Measurements from ENCODE around the gene COL24A1. TPM values are rescaled to one million over a fixed set of nuclear protein-coding genes. Genes with fewer than 3 reads are reported as not detected.
A peak's percentile ranks its signal among the peaks of the same experiment; 100 is the strongest.
"Not testable (repeated sequence)": the region's sequence is repeated elsewhere in the genome, so short reads cannot be mapped to it uniquely, and the experiment has no call there.

The COL24A1 gene
- total and polyA plus RNA-seq, 2 of the 13 experiments (the other 11 are each of a cell fraction or from before 2014, with no cell fraction given), result 0.04 to 0.13 TPM

GRCh38 chr1:85714418-85715114, 442.0 kb downstream of the COL24A1 start:
- H3K4me2 ChIP-seq (ENCODE audit: low read depth, low read length); ATAC-seq; DNase-seq (ENCODE audit: low spot score); H3K4me3 ChIP-seq (replicated peaks in 1 of 3; ENCODE audit: insufficient read depth in 1 of 3, low read depth in 2 of 3, low read length in 3 of 3); H3K27ac ChIP-seq (ENCODE audit: extremely low read length, insufficient read depth, low read length); FAIRE-seq; H3K9ac ChIP-seq (ENCODE audit: insufficient read depth, low read depth, low read length); in situ Hi-C loops (cut with HindIII; ENCODE audit: extremely low pct_ligation_motif_present, low pct_unique_long_range_greater_than_20kb); H3K27me3 ChIP-seq (ENCODE audit: control insufficient read depth in 1 of 2, insufficient read depth in 2 of 2, low read length in 2 of 2); H3K36me3 ChIP-seq (replicated peaks in 1 of 2; ENCODE audit: control insufficient read depth in 1 of 2, insufficient read depth in 2 of 2, low read length in 2 of 2); H2AFZ ChIP-seq (ENCODE audit: low read length); H3K79me2 ChIP-seq (ENCODE audit: insufficient read depth, low read length); H4K20me1 ChIP-seq (ENCODE audit: insufficient read depth, low read length); H3K4me1 ChIP-seq (ENCODE audit: insufficient read depth, low read length); CTCF ChIA-PET (ENCODE audit: low intra/inter-chr PET ratio, low total read pairs); POLR2A ChIA-PET; intact Hi-C loops (cut with micrococcal nuclease; ENCODE audit: unreplicated experiment); BruUV-seq (replicated peaks): not testable (repeated sequence)
- H3K9me3 ChIP-seq (ENCODE audit: low read length), result peaks cover 12% of the 10 kb centered on the region; the same call in 1 of the 2 replicates
- WGBS (ENCODE audit: low lambda C conversion rate), result 44% methylated on average over 14 of the region's 14 CpGs

DNA sequence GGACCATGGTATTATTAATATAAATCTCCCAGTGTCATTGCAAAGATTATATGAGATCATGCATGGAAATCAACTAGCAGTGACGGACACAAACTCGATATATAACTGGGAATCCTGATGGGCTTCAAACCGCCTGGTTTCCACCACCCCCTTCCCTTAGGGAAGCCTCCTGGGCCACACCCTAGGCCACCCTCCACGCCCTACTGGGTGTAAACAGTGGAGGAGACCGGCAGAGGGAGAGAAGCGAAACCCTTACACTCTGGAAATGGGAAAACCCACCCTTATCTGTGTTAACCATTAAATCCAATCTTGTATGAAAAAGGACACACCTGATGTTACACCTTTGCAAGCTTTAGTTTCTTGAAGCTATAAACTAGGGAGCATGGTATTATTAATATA, 447.7 kb downstream of the COL24A1 start:
- BruUV-seq (replicated peaks), result no TSS peak
- peak; percentile 23 for FAIRE-seq
- peak; percentile 36 for ATAC-seq
- intact Hi-C loops (cut with micrococcal nuclease; ENCODE audit: unreplicated experiment) (loop anchor here (1.0 to 5.0 kb wide), 3 partner anchors 28 to 127 kb away; partner anchors contain the start of gene CCN1), in situ Hi-C loops (cut with HindIII; ENCODE audit: extremely low pct_ligation_motif_present, low pct_unique_long_range_greater_than_20kb) (no loop called here)
- Histone ChIP-seq H3K4me2 (ENCODE audit: low read depth, low read length) (peak overlapping the region; percentile 92), H3K9ac (ENCODE audit: insufficient read depth, low read depth, low read length) (peak overlapping the region; percentile 76), H3K4me1 (ENCODE audit: insufficient read depth, low read length) (peaks cover 34% of the 10 kb centered on the region), H3K36me3 (replicated peaks in 1 of 2; ENCODE audit: control insufficient read depth in 1 of 2, insufficient read depth in 2 of 2, low read length in 2 of 2) (peaks cover 1 to 5% of the 10 kb centered on the region in 2 experiments; a peak in 3 of 5 replicates), H3K9me3 (ENCODE audit: low read length) (peaks cover 4% of the 10 kb centered on the region; the same call in 1 of the 2 replicates), H3K27me3 (ENCODE audit: control insufficient read depth in 1 of 2, insufficient read depth in 2 of 2, low read length in 2 of 2) (no peaks in the 10 kb centered on the region; a peak in 1 of 5 replicates), H3K27ac (ENCODE audit: extremely low read length, insufficient read depth, low read length) (peak overlapping the region; percentile 83), H2AFZ (ENCODE audit: low read length) (peak overlapping the region; percentile 82), H3K4me3 (replicated peaks in 1 of 3; ENCODE audit: insufficient read depth in 1 of 3, low read depth in 2 of 3, low read length in 3 of 3) (peak overlapping the region; percentile 67 to 84 (median 77)), H4K20me1 (ENCODE audit: insufficient read depth, low read length) (no peaks in the 10 kb centered on the region), H3K79me2 (ENCODE audit: insufficient read depth, low read length) (peaks cover 26% of the 10 kb centered on the region)
- ChIA-PET CTCF (ENCODE audit: low intra/inter-chr PET ratio, low total read pairs) (no interaction called here), POLR2A (interaction anchor here (0.8 to 1.6 kb wide), 19 partner anchors 11 to 1136 kb away, joined by 3 to 16 read pairs (median 3); partner anchors contain the start of genes BCL10 and CCN1)
- peak; percentile 27 for DNase-seq (ENCODE audit: low spot score)
- 45% methylated on average over 6 of the region's 6 CpGs for WGBS (ENCODE audit: low lambda C conversion rate)
- TF ChIP-seq ZC3H13 (CRISPR knock-in tag; IDR thresholded peaks at IDR 0.05) (no peak), BHLHE40 (IDR thresholded peaks at IDR 0.05; ENCODE audit: low read length) (no peak), ZNF530 (CRISPR knock-in tag; IDR thresholded peaks at IDR 0.05; ENCODE audit: low read depth) (no peak), GFI1 (CRISPR knock-in tag; IDR thresholded peaks at IDR 0.05; ENCODE audit: borderline replicate concordance) (0 out of 2 replicates have a peak, but pooled peaks have one; percentile 18), ZNF263 (CRISPR knock-in tag; IDR thresholded peaks at IDR 0.05) (no peak), ZKSCAN1 (IDR thresholded peaks at IDR 0.05; ENCODE audit: low read length) (0 out of 2 replicates have a peak, but pooled peaks have one; percentile 17), ATAD3A (CRISPR knock-in tag; IDR thresholded peaks at IDR 0.05) (no peak), ZNF75D (CRISPR knock-in tag; IDR thresholded peaks at IDR 0.05; ENCODE audit: borderline replicate concordance) (no peak), EHMT2 (IDR thresholded peaks at IDR 0.05; ENCODE audit: borderline replicate concordance, low read depth, low read length) (0 out of 2 replicates have a peak, but pooled peaks have one; percentile 42), ZNF761 (CRISPR knock-in tag; conservative IDR thresholded peaks at IDR 0.05) (0 out of 2 replicates have a peak, but pooled peaks have one; percentile 13), ZNF281 (CRISPR knock-in tag; IDR thresholded peaks at IDR 0.05; ENCODE audit: borderline replicate concordance) (no peak), GABPA (IDR thresholded peaks at IDR 0.05; ENCODE audit: low read depth, low read length) (no peak), GABPA (CRISPR knock-in tag; IDR thresholded peaks at IDR 0.05; ENCODE audit: low read depth) (peak; percentile 28; the same call in 1 of the 2 replicates)
- TF ChIP-seq, protein P1, sequence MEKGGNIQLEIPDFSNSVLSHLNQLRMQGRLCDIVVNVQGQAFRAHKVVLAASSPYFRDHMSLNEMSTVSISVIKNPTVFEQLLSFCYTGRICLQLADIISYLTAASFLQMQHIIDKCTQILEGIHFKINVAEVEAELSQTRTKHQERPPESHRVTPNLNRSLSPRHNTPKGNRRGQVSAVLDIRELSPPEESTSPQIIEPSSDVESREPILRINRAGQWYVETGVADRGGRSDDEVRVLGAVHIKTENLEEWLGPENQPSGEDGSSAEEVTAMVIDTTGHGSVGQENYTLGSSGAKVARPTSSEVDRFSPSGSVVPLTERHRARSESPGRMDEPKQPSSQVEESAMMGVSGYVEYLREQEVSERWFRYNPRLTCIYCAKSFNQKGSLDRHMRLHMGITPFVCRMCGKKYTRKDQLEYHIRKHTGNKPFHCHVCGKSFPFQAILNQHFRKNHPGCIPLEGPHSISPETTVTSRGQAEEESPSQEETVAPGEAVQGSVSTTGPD (CRISPR knock-in tag; IDR thresholded peaks at IDR 0.05), result no peak
